ENCODE data around the gene KCNMA1. TPM values are rescaled to one million over a fixed set of nuclear protein-coding genes. Genes with fewer than 3 reads are reported as not detected.

KCNMA1 gene
- polyA plus RNA-seq, 1 of the 3 experiments (the other 2 are of a cell fraction): 107 TPM

GRCh38 chr10:77111611-77112550 lies 525.7 kb downstream of the KCNMA1 start (continued):
- TF ChIP-seq PBX3 (IDR thresholded peaks at IDR 0.05): peak; percentile 63
- TF ChIP-seq GATA2 (CRISPR knock-in tag; IDR thresholded peaks at IDR 0.05): no peak
- peak; percentile 85 for TF ChIP-seq MAX (IDR thresholded peaks at IDR 0.05; ENCODE audit: low read depth)
- no peak for TF ChIP-seq RFX5 (IDR thresholded peaks at IDR 0.05; ENCODE audit: low read length)
- no peak for TF ChIP-seq TAF1 (IDR thresholded peaks at IDR 0.05; ENCODE audit: borderline replicate concordance, low read depth, low read length)
- TF ChIP-seq FOSL2 (IDR thresholded peaks at IDR 0.05; ENCODE audit: borderline replicate concordance, low read depth): peak; percentile 75; the same call in 1 of the 2 replicates
- TF ChIP-seq ZBTB33 (IDR thresholded peaks at IDR 0.05; ENCODE audit: borderline replicate concordance, low read depth): no peak
- peak; percentile 64; the same call in 1 of the 2 replicates for TF ChIP-seq TEAD4 (IDR thresholded peaks at IDR 0.05; ENCODE audit: borderline replicate concordance, insufficient read depth)
- TF ChIP-seq SIN3A (IDR thresholded peaks at IDR 0.05; ENCODE audit: borderline replicate concordance, low read depth, low read length): no peak
- TF ChIP-seq YY1 (IDR thresholded peaks at IDR 0.05; ENCODE audit: low read depth): no peak
- TF ChIP-seq TCF12 (IDR thresholded peaks at IDR 0.05): peak; percentile 74

- Histone ChIP-seq H3K9me2 (no peaks in the 10 kb centered on the region), H3K27me3 (ENCODE audit: insufficient read depth) (no peaks in the 10 kb centered on the region), H2AFZ (ENCODE audit: low read depth) (no peak overlapping the region), H3K4me1 (ENCODE audit: control insufficient read depth in 1 of 2, insufficient read depth in 2 of 2, low read depth in 1 of 2, low read length in 1 of 2) (peaks cover 11 to 33% of the 10 kb centered on the region in 2 experiments), H3K9ac (no peak overlapping the region), H3K27ac (ENCODE audit: low read depth in 2 of 2, low read length in 1 of 2) (peak overlapping the region in 1 of 2 experiments; percentile 89; a peak in 2 of 4 replicates), H3K36me3 (replicated peaks in 1 of 2; ENCODE audit: control insufficient read depth in 1 of 2, insufficient read depth in 2 of 2, low read length in 1 of 2) (peaks cover 0 to 37% of the 10 kb centered on the region in 2 experiments), H3K79me2 (ENCODE audit: insufficient read depth) (no peaks in the 10 kb centered on the region), H3K9me3 (no peaks in the 10 kb centered on the region), H3K4me2 (no peak overlapping the region), H4K20me1 (ENCODE audit: insufficient read depth) (no peaks in the 10 kb centered on the region), H3K4me3 (ENCODE audit: low read depth in 2 of 2, low read length in 1 of 2) (no peak overlapping the region), H3F3A (replicated peaks; ENCODE audit: insufficient read depth) (peaks cover 5% of the 10 kb centered on the region)
- ChIA-PET CTCF (interaction anchor here (1.0 to 3.1 kb wide), 12 partner anchors 8 to 1075 kb away, joined by 3 to 12 read pairs (median 4); no protein-coding TSS in a partner anchor), POLR2A (interaction anchor here (2.4 kb wide), 1 partner anchor 20 kb away, joined by 7 read pairs; no protein-coding TSS in a partner anchor)
- DNase-seq: no peak
- 97% methylated on average over 4 of the region's 4 CpGs for WGBS (ENCODE audit: low lambda C conversion rate)
- TF ChIP-seq TAF1 (IDR thresholded peaks at IDR 0.05; ENCODE audit: borderline replicate concordance, low read depth, low read length) (no peak), YY1 (IDR thresholded peaks at IDR 0.05; ENCODE audit: low read depth) (no peak), USF2 (IDR thresholded peaks at IDR 0.05; ENCODE audit: borderline replicate concordance, low read depth, low read length) (no peak), RCOR1 (IDR thresholded peaks at IDR 0.05; ENCODE audit: low read length) (no peak)
These were observed 526.9 kb downstream of the KCNMA1 start for GRCh38 chr10:77110757-77111156.

All from SK-N-SH (cell line).